Measurements from ENCODE around the gene GLOD5. TPM values are rescaled to one million over a fixed set of nuclear protein-coding genes. Genes with fewer than 3 reads are reported as not detected.

The GLOD5 gene
- total RNA-seq, 1 donor from 2014 or later, result not detected

DNA sequence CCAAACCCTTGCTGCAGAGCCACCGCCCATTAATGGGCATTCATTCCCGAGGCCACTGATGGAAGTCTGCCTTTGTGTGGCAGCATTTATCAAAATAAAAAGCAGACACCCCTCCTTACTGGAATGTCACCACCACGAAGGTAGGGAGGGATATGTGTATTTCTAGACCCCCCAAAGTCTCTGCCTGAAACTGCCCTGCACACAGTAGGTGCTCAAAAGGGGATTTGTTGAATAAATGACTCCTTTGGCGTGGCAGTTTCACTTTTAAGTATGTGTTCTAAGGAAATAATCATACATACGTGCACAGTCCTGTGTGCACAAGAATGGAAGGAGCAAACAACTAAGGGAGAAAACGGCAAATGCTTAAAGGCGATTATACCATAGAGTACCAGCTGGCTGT lies 23.6 kb upstream of the GLOD5 start:
- Histone ChIP-seq H2AFZ (ENCODE audit: low read depth, low read length) (peak overlapping the region; percentile 93), H3K27me3 (ENCODE audit: insufficient read depth, low read length) (no peaks in the 10 kb centered on the region), H3K9me3 (ENCODE audit: insufficient read depth, low read depth, low read length) (no peaks in the 10 kb centered on the region), H3K4me1 (ENCODE audit: insufficient read depth, low read length) (peaks cover 3% of the 10 kb centered on the region), H3K9ac (ENCODE audit: low read length) (peak overlapping the region; percentile 89), H4K20me1 (ENCODE audit: insufficient read depth, low read length) (no peaks in the 10 kb centered on the region), H3K79me2 (ENCODE audit: insufficient read depth, low read length) (no peaks in the 10 kb centered on the region), H3K36me3 (ENCODE audit: insufficient read depth, low read length) (no peaks in the 10 kb centered on the region), H3K27ac (ENCODE audit: low read depth, low read length) (peak overlapping the region; percentile 81), H3K4me3 (ENCODE audit: insufficient read depth, low read depth, low read length) (peak overlapping the region; percentile 61), H3K4me2 (ENCODE audit: low read length) (peak overlapping the region; percentile 85)
- FAIRE-seq, result no peak
- Mint-ChIP-seq H3K27ac (ENCODE audit: unreplicated experiment) (peak overlapping the region; percentile 84), H3K4me1 (ENCODE audit: low read depth, unreplicated experiment) (peaks cover 3% of the 10 kb centered on the region), H3K27me3 (ENCODE audit: low read depth, unreplicated experiment) (no peaks in the 10 kb centered on the region), H3K4me3 (ENCODE audit: unreplicated experiment) (peak overlapping the region; percentile 86), H3K9me3 (ENCODE audit: unreplicated experiment) (no peaks in the 10 kb centered on the region), H3K36me3 (ENCODE audit: low read depth, unreplicated experiment) (no peaks in the 10 kb centered on the region)
- no peak for DNase-seq (ENCODE audit: low read depth)
- no peak for TF ChIP-seq EZH2 (IDR thresholded peaks at IDR 0.05; ENCODE audit: insufficient read depth, low read length)
- TF ChIP-seq, protein P1, sequence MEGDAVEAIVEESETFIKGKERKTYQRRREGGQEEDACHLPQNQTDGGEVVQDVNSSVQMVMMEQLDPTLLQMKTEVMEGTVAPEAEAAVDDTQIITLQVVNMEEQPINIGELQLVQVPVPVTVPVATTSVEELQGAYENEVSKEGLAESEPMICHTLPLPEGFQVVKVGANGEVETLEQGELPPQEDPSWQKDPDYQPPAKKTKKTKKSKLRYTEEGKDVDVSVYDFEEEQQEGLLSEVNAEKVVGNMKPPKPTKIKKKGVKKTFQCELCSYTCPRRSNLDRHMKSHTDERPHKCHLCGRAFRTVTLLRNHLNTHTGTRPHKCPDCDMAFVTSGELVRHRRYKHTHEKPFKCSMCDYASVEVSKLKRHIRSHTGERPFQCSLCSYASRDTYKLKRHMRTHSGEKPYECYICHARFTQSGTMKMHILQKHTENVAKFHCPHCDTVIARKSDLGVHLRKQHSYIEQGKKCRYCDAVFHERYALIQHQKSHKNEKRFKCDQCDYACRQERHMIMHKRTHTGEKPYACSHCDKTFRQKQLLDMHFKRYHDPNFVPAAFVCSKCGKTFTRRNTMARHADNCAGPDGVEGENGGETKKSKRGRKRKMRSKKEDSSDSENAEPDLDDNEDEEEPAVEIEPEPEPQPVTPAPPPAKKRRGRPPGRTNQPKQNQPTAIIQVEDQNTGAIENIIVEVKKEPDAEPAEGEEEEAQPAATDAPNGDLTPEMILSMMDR (IDR thresholded peaks at IDR 0.05; ENCODE audit: insufficient read depth, low read depth, low read length), result no peak

DNA sequence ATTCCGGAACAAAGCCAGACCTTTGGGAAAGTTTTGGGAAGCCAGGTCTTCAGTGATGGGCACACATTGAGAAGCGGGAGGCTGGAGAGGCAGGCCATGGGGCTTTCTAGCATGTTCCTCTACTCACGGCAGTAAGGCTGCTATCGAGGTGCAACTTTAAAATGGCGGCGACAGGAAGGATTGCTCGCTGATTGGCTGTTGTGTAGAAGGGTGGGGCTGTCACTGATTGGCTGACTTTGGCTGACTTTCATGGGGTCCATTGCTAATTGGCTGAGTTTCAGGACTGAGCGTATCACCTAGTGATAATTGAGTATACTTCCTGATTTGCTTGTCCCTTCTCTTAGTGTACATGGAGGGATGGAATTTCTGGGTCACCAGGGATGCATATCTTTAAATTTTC lies 19.7 kb upstream of the GLOD5 start:
- Histone ChIP-seq H3K4me2 (ENCODE audit: low read length) (no peak overlapping the region), H3K4me1 (ENCODE audit: insufficient read depth, low read length) (peaks cover under 1% of the 10 kb centered on the region), H3K36me3 (ENCODE audit: insufficient read depth, low read length) (no peaks in the 10 kb centered on the region), H3K4me3 (ENCODE audit: insufficient read depth, low read depth, low read length) (no peak overlapping the region), H3K79me2 (ENCODE audit: insufficient read depth, low read length) (no peaks in the 10 kb centered on the region), H3K27me3 (ENCODE audit: insufficient read depth, low read length) (no peaks in the 10 kb centered on the region), H2AFZ (ENCODE audit: low read depth, low read length) (no peak overlapping the region), H3K9me3 (ENCODE audit: insufficient read depth, low read depth, low read length) (no peaks in the 10 kb centered on the region), H3K27ac (ENCODE audit: low read depth, low read length) (no peak overlapping the region), H4K20me1 (ENCODE audit: insufficient read depth, low read length) (no peaks in the 10 kb centered on the region), H3K9ac (ENCODE audit: low read length) (no peak overlapping the region)
- no peak for DNase-seq (ENCODE audit: low read depth)
- Mint-ChIP-seq H3K27ac (ENCODE audit: unreplicated experiment) (no peak overlapping the region), H3K9me3 (ENCODE audit: unreplicated experiment) (no peaks in the 10 kb centered on the region), H3K27me3 (ENCODE audit: low read depth, unreplicated experiment) (no peaks in the 10 kb centered on the region), H3K4me1 (ENCODE audit: low read depth, unreplicated experiment) (no peaks in the 10 kb centered on the region), H3K4me3 (ENCODE audit: unreplicated experiment) (no peak overlapping the region), H3K36me3 (ENCODE audit: low read depth, unreplicated experiment) (no peaks in the 10 kb centered on the region)
- TF ChIP-seq, protein P1 (IDR thresholded peaks at IDR 0.05; ENCODE audit: insufficient read depth, low read depth, low read length), result no peak
- TF ChIP-seq EZH2 (IDR thresholded peaks at IDR 0.05; ENCODE audit: insufficient read depth, low read length), result no peak
- no peak for FAIRE-seq

DNA sequence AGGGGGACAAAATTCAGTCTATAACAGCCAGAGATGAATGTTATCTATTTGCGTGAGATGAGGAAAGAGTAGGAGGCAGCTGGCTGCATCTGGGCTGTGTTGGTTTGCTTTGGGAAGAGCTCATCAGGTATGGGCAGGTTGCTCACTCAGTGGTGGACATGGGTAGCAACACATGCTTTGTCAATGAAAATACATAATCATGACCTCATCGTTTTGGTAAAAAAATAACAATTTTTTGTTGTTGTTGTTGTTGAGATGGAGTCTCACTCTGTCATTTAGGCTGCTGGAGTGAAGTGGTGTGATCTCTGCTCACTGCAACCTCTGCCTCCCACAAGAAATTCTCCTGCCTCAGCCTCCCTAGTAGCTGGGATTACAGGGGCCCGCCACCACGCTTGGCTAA lies 16.3 kb upstream of the GLOD5 start:
- Mint-ChIP-seq H3K4me3 (ENCODE audit: unreplicated experiment) (no peak overlapping the region), H3K36me3 (ENCODE audit: low read depth, unreplicated experiment) (no peaks in the 10 kb centered on the region), H3K4me1 (ENCODE audit: low read depth, unreplicated experiment) (no peaks in the 10 kb centered on the region), H3K9me3 (ENCODE audit: unreplicated experiment) (no peaks in the 10 kb centered on the region), H3K27ac (ENCODE audit: unreplicated experiment) (no peak overlapping the region), H3K27me3 (ENCODE audit: low read depth, unreplicated experiment) (no peaks in the 10 kb centered on the region)
- H3K36me3 ChIP-seq (ENCODE audit: insufficient read depth, low read length), result no peaks in the 10 kb centered on the region
- no peak for TF ChIP-seq EZH2 (IDR thresholded peaks at IDR 0.05; ENCODE audit: insufficient read depth, low read length)
- TF ChIP-seq, protein P1 (IDR thresholded peaks at IDR 0.05; ENCODE audit: insufficient read depth, low read depth, low read length), result no peak
- no peaks in the 10 kb centered on the region for H3K4me1 ChIP-seq (ENCODE audit: insufficient read depth, low read length)
- FAIRE-seq (peak; percentile 78), DNase-seq (ENCODE audit: low read depth) (no peak)
- H3K27me3 ChIP-seq (ENCODE audit: insufficient read depth, low read length), result no peaks in the 10 kb centered on the region
- H3K4me2 ChIP-seq (ENCODE audit: low read length), result no peak overlapping the region
- H3K9me3 ChIP-seq (ENCODE audit: insufficient read depth, low read depth, low read length), result no peaks in the 10 kb centered on the region
- H3K27ac ChIP-seq (ENCODE audit: low read depth, low read length), result no peak overlapping the region
- H3K9ac ChIP-seq (ENCODE audit: low read length), result no peak overlapping the region
- no peak overlapping the region for H2AFZ ChIP-seq (ENCODE audit: low read depth, low read length)
- no peaks in the 10 kb centered on the region for H3K79me2 ChIP-seq (ENCODE audit: insufficient read depth, low read length)
- no peak overlapping the region for H3K4me3 ChIP-seq (ENCODE audit: insufficient read depth, low read depth, low read length)
- no peaks in the 10 kb centered on the region for H4K20me1 ChIP-seq (ENCODE audit: insufficient read depth, low read length)
